NCI-H2029 (cell line): ENCODE measurements around the gene CMIP.

Source experiments
- DNase-seq: peaks from one replicate; lab custom pipeline; 2025; lab: John Stamatoyannopoulos, UW

CMIP gene

GRCh38 chr16:81535679-81536360, 91.2 kb downstream of the CMIP start:
- DNase-seq: no peak

GRCh38 chr16:81536648-81537047, 92.0 kb downstream of the CMIP start:
- DNase-seq: no peak

GRCh38 chr16:81537721-81538561, 93.3 kb downstream of the CMIP start:
- DNase-seq: no peak

- DNase-seq: no peak
These were observed 94.6 kb downstream of the CMIP start for GRCh38 chr16:81539009-81539758.

GRCh38 chr16:81539759-81540472, 95.3 kb downstream of the CMIP start:
- no peak for DNase-seq

GRCh38 chr16:81541314-81541713, 96.7 kb downstream of the CMIP start:
- no peak for DNase-seq

- no peak for DNase-seq
These were observed 98.3 kb downstream of the CMIP start for GRCh38 chr16:81542609-81543570.

GRCh38 chr16:81543571-81543970, 99.0 kb downstream of the CMIP start:
- no peak for DNase-seq

GRCh38 chr16:81544261-81544660, 99.7 kb downstream of the CMIP start:
- DNase-seq: no peak

- no peak for DNase-seq
These were observed 100.2 kb downstream of the CMIP start for GRCh38 chr16:81544700-81545271.

- DNase-seq: no peak
These were observed 101.1 kb downstream of the CMIP start for GRCh38 chr16:81545470-81546250.

GRCh38 chr16:81546781-81547180, 102.2 kb downstream of the CMIP start:
- no peak for DNase-seq

GRCh38 chr16:81547194-81547938, 102.8 kb downstream of the CMIP start:
- DNase-seq: no peak

- DNase-seq: no peak
These were observed 103.3 kb downstream of the CMIP start for GRCh38 chr16:81547939-81548216.

- DNase-seq: no peak
These were observed 103.9 kb downstream of the CMIP start for GRCh38 chr16:81548551-81548875.

- no peak for DNase-seq
These were observed 104.4 kb downstream of the CMIP start for GRCh38 chr16:81548876-81549546.

- DNase-seq: no peak
These were observed 105.2 kb downstream of the CMIP start for GRCh38 chr16:81549547-81550431.

- no peak for DNase-seq
These were observed 105.8 kb downstream of the CMIP start for GRCh38 chr16:81550432-81550808.
